GM20000 (cell line): Measurements from ENCODE around the gene ACAD10.
A peak's percentile ranks its signal among the peaks of the same experiment; 100 is the strongest.

ENCODE experiments used
- DNase-seq: peaks from one replicate; pipeline ENCODE4 v3.0.0; 2012; ENCODE audit warnings: low spot score
- TF ChIP-seq, protein P1 (sequence below): IDR thresholded peaks from 2 replicates; pipeline ENCODE4 v1.5.1; 2012; ENCODE audit warnings: mild to moderate bottlenecking, control low read depth; ENCODE audit errors: extremely low read depth, missing control alignments

The ACAD10 gene

GRCh38 chr12:111780615-111781014, 94.8 kb downstream of the ACAD10 start:
- no peak for DNase-seq
- TF ChIP-seq, protein P1, sequence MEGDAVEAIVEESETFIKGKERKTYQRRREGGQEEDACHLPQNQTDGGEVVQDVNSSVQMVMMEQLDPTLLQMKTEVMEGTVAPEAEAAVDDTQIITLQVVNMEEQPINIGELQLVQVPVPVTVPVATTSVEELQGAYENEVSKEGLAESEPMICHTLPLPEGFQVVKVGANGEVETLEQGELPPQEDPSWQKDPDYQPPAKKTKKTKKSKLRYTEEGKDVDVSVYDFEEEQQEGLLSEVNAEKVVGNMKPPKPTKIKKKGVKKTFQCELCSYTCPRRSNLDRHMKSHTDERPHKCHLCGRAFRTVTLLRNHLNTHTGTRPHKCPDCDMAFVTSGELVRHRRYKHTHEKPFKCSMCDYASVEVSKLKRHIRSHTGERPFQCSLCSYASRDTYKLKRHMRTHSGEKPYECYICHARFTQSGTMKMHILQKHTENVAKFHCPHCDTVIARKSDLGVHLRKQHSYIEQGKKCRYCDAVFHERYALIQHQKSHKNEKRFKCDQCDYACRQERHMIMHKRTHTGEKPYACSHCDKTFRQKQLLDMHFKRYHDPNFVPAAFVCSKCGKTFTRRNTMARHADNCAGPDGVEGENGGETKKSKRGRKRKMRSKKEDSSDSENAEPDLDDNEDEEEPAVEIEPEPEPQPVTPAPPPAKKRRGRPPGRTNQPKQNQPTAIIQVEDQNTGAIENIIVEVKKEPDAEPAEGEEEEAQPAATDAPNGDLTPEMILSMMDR, result no peak

DNA sequence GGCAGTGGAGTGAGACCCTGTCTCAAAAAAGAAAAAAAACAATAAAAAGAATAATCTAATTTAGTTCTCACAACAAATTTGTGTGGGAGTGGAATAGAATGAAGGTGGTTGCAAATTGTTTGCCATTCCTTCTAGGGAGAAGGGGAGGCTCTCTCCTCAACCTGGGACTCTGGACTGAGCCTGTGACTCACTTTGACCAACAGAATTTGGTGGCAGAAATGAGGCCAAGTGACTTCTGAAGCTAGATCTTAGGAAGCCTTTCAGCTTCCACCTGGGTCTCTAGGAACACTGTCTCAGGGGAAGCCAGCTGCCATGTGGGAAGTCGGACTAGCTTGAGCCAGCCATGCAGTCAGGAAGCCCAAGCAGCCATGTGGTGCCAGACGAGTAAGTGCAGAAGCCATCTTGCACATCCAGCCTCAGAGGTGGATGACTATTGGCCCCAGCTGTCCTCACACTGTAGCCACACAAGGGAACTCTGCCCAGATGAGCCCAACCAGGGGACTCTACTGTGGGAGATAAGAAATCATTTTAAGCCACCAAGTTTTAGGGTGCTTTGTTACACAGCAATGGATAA, 95.3 kb downstream of the ACAD10 start:
- DNase-seq, result no peak

DNA sequence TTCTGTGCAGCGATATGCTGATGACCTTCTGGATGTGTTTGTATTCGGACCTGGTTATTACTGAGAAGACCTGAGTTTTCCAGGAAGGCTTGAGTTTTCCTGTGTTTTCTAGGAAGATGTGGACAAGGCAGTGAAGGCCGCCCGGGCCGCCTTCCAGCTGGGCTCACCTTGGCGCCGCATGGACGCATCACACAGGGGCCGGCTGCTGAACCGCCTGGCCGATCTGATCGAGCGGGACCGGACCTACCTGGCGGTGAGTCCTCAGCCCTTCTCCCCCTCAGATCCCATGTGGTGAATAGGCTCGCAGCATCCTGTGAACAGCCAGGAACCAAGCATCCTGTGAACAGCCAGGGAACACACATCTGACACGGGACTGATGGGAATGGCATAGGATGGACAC, 97.2 kb downstream of the ACAD10 start:
- TF ChIP-seq, protein P1, result no peak
- DNase-seq, result no peak

More for the DNA sequence above, 95.3 kb downstream of the ACAD10 start:
- TF ChIP-seq, protein P1, result no peak

DNA sequence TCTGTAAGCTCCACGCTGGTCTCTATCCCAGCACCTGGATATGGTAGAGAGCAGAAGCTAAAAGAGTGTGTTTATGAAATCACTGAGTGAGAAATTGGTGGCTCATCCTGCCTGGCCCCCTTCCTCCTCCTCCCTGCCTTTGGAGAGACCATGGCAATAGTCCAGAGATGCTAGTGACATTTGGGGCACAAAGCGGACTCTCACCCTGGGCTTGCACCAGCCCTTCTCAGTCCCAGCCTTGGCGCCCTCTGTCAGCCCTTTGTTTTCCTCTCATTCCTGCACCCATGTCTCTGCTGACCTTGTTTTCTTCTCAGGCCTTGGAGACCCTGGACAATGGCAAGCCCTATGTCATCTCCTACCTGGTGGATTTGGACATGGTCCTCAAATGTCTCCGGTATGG, 99.1 kb downstream of the ACAD10 start:
- TF ChIP-seq, protein P1, result no peak

GRCh38 chr12:111785651-111786050, 99.8 kb downstream of the ACAD10 start:
- TF ChIP-seq, protein P1, result no peak
- DNase-seq, result no peak

More for the DNA sequence above, 99.1 kb downstream of the ACAD10 start:
- no peak for DNase-seq

DNA sequence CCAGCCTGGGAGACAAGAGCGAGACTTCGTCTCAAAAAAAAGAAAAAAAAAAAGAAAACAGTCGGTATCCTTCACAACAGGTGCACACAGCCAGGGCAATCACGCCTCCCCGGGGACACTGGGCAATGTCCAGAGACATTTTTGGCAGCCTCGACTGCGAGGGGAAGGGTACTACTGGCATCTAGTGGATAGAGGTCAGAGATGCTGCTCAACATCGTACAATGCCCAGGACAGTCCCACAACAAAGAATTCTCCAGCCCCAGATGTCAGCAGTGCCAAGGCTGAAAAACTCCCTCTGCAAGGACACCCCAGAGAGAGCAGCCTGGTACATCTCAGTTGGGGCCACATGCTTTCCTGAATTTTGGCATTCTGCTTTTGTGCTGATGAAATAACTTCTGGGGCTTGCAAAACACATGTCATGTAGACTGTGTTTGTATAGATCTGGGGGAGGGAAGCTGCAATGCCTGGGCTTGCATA, 102.4 kb downstream of the ACAD10 start:
- peak; percentile 57 for DNase-seq
- TF ChIP-seq, protein P1, result peak; percentile 30

- TF ChIP-seq, protein P1, result no peak
- no peak for DNase-seq
These were observed 103.9 kb downstream of the ACAD10 start for GRCh38 chr12:111789779-111790178.
